Measurements from ENCODE around the gene EHBP1. TPM values are rescaled to one million over a fixed set of nuclear protein-coding genes. Genes with fewer than 3 reads are reported as not detected.

Gene EHBP1
- total RNA-seq, 4 donors from 2014 or later, result 52.6 to 167 (median 135) TPM

DNA sequence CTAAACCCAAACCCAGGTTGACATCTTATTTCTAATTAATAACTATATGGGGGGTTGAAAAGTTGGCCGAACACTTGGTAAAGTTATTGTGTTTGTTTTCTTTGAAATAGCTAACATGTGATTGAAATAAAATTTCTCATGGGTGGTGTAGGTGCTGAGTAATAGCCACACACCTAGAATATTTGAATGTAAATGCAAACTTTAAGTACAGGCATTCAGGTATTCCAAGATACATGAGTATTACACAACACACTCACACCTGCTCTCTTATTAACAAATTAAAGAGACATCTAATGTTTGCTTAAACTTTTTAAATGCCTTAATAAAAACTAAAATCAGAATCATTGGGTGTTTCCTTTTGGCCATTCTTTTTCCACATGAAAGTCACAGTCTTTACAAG is 165.5 kb downstream of the EHBP1 start:
- Histone ChIP-seq H3K9me3 (peaks cover 0 to 6% of the 10 kb centered on the region in 2 donors), H3K4me1 (no peaks in the 10 kb centered on the region), H3K36me3 (no peaks in the 10 kb centered on the region), H3K4me3 (no peak overlapping the region), H3K27me3 (no peaks in the 10 kb centered on the region), H3K27ac (no peak overlapping the region)
- no peak for DNase-seq
- intact Hi-C loops (cut with DNase I; ENCODE audit: low total_unique reads), result no loop called here
- no peak for TF ChIP-seq POLR2A (IDR thresholded peaks at IDR 0.05)
- TF ChIP-seq, protein P1, sequence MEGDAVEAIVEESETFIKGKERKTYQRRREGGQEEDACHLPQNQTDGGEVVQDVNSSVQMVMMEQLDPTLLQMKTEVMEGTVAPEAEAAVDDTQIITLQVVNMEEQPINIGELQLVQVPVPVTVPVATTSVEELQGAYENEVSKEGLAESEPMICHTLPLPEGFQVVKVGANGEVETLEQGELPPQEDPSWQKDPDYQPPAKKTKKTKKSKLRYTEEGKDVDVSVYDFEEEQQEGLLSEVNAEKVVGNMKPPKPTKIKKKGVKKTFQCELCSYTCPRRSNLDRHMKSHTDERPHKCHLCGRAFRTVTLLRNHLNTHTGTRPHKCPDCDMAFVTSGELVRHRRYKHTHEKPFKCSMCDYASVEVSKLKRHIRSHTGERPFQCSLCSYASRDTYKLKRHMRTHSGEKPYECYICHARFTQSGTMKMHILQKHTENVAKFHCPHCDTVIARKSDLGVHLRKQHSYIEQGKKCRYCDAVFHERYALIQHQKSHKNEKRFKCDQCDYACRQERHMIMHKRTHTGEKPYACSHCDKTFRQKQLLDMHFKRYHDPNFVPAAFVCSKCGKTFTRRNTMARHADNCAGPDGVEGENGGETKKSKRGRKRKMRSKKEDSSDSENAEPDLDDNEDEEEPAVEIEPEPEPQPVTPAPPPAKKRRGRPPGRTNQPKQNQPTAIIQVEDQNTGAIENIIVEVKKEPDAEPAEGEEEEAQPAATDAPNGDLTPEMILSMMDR (IDR thresholded peaks at IDR 0.05), result no peak

DNA sequence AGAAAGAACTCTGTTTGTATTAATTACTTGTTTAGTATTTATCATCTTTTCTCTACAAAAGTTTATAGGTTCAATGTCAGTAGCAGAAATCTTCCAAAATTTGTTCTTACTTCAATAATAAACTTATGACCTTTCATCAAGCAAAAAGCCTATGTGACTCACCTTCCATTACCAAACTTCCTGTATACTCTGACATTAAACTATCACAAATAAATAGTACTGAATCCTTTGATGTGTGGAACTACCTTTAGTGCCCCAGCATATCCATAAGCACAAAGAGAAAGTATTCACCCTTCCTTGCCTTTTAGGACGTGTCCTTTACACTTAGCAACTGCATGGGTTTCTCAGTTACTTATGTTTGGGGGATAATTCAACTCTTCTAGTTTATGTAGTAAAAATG is 166.0 kb downstream of the EHBP1 start:
- H3K4me1 ChIP-seq, result no peaks in the 10 kb centered on the region
- no peak for TF ChIP-seq POLR2A (IDR thresholded peaks at IDR 0.05)
- TF ChIP-seq, protein P1 (IDR thresholded peaks at IDR 0.05), result no peak
- no peaks in the 10 kb centered on the region for H3K36me3 ChIP-seq
- no peaks in the 10 kb centered on the region for H3K27me3 ChIP-seq
- no peak overlapping the region for H3K27ac ChIP-seq
- H3K4me3 ChIP-seq, result no peak overlapping the region
- peaks cover 0 to 6% of the 10 kb centered on the region in 2 donors for H3K9me3 ChIP-seq
- DNase-seq, result no peak
- intact Hi-C loops (cut with DNase I; ENCODE audit: low total_unique reads), result no loop called here

DNA sequence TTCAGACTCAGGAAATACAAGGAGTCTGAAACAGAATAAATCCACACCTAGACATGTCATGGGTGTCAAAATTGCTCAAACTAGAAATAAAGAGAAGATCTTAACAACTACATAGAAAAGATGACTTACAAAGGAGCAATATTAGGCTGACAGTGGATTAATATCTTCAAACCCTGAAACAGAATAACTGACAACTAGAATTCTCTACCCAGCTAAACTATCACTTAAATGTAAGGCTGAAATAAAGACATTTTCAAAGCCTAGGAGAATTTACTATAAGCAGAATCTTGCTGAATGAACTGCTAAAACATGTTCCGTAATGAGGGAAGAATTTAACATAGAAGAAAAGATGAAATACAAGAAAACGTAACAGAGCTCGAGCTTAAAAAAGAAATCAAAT is 168.1 kb downstream of the EHBP1 start:
- DNase-seq, result no peak
- H3K9me3 ChIP-seq, result peaks cover 0 to 6% of the 10 kb centered on the region in 2 donors
- H3K36me3 ChIP-seq, result no peaks in the 10 kb centered on the region
- H3K27me3 ChIP-seq, result no peaks in the 10 kb centered on the region
- H3K4me1 ChIP-seq, result no peaks in the 10 kb centered on the region
- TF ChIP-seq, protein P1 (IDR thresholded peaks at IDR 0.05), result no peak
- no peak for TF ChIP-seq POLR2A (IDR thresholded peaks at IDR 0.05)
- intact Hi-C loops (cut with DNase I; ENCODE audit: low total_unique reads), result no loop called here
- no peak overlapping the region for H3K27ac ChIP-seq
- no peak overlapping the region for H3K4me3 ChIP-seq

DNA sequence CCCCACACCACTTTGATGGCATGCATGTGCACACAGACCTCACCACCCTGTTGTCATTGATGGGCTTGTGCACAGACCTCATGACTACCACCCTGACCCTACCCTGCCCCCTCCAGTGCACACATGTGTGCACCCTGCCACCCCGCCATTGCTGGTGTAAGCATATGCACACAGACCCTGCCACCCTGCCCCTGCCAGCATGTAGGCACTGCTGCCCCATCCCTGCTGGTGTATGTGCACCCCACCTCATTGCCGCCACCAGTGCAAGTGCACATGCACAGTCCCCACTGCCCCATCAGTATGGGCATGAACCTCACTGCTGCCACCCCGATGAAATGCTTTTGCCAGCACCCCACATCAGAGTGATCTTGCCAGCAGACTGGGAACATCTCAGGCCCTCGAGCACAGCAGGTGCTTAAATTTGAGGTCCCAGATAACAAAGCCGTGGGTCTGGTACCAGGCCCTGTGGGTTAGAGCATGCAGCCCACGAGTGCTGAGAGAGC is 169.4 kb downstream of the EHBP1 start:
- Histone ChIP-seq H3K27ac (no peak overlapping the region), H3K27me3 (no peaks in the 10 kb centered on the region), H3K4me1 (no peaks in the 10 kb centered on the region), H3K9me3 (peaks cover 0 to 6% of the 10 kb centered on the region in 2 donors), H3K36me3 (no peaks in the 10 kb centered on the region), H3K4me3 (no peak overlapping the region)
- TF ChIP-seq, protein P1 (IDR thresholded peaks at IDR 0.05), result no peak
- no peak for TF ChIP-seq POLR2A (IDR thresholded peaks at IDR 0.05)
- DNase-seq, result no peak
- intact Hi-C loops (cut with DNase I; ENCODE audit: low total_unique reads), result no loop called here

DNA sequence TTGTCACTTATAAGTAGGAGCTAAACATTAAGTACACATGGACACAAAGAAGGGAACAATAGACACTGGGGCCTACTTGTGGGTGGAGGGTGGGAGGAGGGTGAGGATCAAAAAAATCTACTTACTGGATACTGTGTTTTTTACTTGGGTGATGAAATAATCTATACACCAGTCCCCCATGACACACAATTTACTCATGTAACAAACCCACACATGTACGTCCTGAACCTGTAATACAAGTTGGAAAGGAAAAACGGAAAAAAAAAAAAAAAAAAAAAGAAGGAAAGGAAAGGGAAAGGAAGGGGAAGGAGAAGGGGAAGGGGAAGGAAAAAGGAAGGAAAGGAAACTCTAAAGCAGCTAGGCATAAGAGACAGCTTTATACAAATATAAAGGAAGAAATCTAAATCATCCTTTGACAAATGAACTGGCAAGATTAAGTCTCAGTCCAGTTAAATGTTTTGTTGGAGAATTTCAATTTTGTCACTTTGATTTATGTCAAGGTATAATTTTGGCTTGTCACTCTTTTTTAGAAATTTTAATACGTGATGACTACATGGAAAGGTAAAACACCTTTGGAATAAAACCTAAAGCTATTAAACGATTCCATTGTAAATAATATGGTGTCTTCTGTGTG is 175.8 kb downstream of the EHBP1 start:
- H3K27ac ChIP-seq, result no peak overlapping the region
- no peaks in the 10 kb centered on the region for H3K36me3 ChIP-seq
- H3K4me3 ChIP-seq, result no peak overlapping the region
- no peaks in the 10 kb centered on the region for H3K27me3 ChIP-seq
- intact Hi-C loops (cut with DNase I; ENCODE audit: low total_unique reads), result no loop called here
- no peaks in the 10 kb centered on the region for H3K9me3 ChIP-seq
- H3K4me1 ChIP-seq, result no peaks in the 10 kb centered on the region
- TF ChIP-seq, protein P1 (IDR thresholded peaks at IDR 0.05), result no peak
- no peak for TF ChIP-seq POLR2A (IDR thresholded peaks at IDR 0.05)
- DNase-seq, result no peak

Data from uterus (tissue), 4 donors.